Activated naive CD4-positive, alpha-beta T cell treated with anti-CD3 and anti-CD28 coated beads, Interleukin-2, amount 50 U/mL, for 72 hours (primary cell): ENCODE results near the gene KRTAP25-1. TPM values are rescaled to one million over a fixed set of nuclear protein-coding genes. Genes with fewer than 3 reads are reported as not detected.

ENCODE experiments used
- ATAC-seq, 2 donors: fragments of 150-1000 bp; cut with Tn5 transposase; 2 replicates each; pipeline ENCODE4 v1.10.0; 2021; ENCODE audit warnings: mild to moderate bottlenecking in 2 of 2, moderate library complexity in 2 of 2
- DNase-seq, 2 donors: peaks; one replicate each; pipeline ENCODE4 v3.0.0; 2021 to 2022; ENCODE audit warnings: low spot score in 2 of 2
- H3K27ac Mint-ChIP-seq, 2 donors: one replicate each; pipeline ENCODE4 v1.8.0; 2022; ENCODE audit warnings: mild to moderate bottlenecking in 2 of 2, mixed read lengths in 2 of 2
- H3K36me3 Mint-ChIP-seq, 2 donors: one replicate each; pipeline ENCODE4 v1.8.0; 2022; ENCODE audit warnings: mixed read lengths in 2 of 2
- H3K9me3 Mint-ChIP-seq, 2 donors: one replicate each; pipeline ENCODE4 v1.8.0; 2022; ENCODE audit warnings: mixed read lengths in 2 of 2
- total RNA-seq, 2 donors: library from RNA; stranded (reverse); gene quantifications; one replicate each; pipeline ENCODE4 v1.2.3, GENCODE V29; 2022

Gene KRTAP25-1
- total RNA-seq, 2 donors from 2014 or later = not detected

DNA sequence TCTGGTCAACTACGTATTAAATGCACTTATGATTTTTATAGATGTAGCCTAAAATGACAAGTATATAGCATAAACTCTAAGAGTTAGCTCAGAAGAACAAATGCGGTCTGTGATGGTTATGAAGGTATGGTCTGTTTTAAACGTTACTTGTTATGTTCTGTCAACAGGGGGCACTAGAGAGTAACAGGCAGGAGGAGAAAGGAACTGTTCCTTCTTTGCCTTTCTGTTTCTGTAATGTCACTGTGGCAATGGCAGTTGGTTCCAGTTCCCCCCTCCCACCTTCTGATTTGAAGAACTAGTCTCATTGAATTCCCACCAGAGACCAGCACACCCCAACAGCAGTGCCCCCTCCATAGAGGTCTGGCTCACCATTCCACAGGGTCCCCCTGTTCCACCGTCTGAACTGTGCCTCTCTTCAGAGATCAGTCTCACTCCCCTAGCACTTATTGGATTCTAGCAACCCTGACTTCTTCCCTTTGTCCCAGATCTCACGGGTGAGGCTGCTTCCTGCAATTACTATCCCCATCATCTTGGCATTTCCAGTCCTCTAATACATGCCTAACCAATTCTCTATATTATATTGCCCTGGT is 20.6 kb downstream of the KRTAP25-1 start:
- Mint-ChIP-seq H3K9me3 (peaks cover 3% of the 10 kb centered on the region in 2 donors), H3K27ac (no peak overlapping the region), H3K36me3 (no peaks in the 10 kb centered on the region)
- DNase-seq (no peak), ATAC-seq (no peak)

DNA sequence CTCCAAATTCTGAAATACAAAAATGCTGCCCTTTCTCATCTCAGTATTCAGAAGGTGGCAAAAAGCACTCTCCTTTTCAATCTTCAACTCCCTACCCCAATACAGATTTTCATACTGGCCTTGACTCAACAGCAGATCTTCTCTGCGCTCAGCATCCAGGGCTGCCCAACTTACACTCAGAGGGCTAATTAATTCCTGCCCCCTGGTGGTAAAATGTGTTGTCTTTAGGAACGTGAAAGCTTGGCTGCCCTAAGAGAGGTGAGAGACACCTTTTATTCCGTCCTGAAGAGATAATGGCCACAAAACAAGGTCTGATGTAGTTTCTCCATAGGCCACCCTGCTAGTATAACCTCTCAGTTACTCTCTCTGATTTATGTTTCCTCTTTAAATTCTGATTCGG is 31.5 kb downstream of the KRTAP25-1 start:
- no peak for ATAC-seq
- H3K9me3 Mint-ChIP-seq = no peaks in the 10 kb centered on the region
- no peaks in the 10 kb centered on the region for H3K36me3 Mint-ChIP-seq
- H3K27ac Mint-ChIP-seq = no peak overlapping the region
- no peak for DNase-seq

DNA sequence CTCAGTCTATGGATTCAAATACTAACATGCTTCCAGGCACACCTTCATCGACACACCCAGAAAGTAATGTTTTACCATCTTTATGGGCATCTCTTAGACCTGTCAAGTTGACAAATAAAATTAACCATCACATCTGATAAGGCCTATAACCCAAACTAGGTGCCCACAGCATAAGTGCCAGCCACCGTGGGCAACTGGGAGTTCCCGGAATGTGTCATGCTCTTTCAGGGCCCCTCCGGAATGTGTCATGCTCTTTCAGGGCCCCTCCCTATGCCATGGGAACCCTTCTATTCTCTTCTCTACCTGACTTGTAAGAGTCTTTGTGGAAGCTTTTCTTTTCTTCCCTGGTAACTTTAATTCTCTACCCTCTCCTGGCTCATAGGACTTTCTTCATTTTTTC is 33.2 kb downstream of the KRTAP25-1 start:
- H3K36me3 Mint-ChIP-seq = no peaks in the 10 kb centered on the region
- H3K9me3 Mint-ChIP-seq = no peaks in the 10 kb centered on the region
- no peak for ATAC-seq
- H3K27ac Mint-ChIP-seq = no peak overlapping the region
- no peak for DNase-seq

DNA sequence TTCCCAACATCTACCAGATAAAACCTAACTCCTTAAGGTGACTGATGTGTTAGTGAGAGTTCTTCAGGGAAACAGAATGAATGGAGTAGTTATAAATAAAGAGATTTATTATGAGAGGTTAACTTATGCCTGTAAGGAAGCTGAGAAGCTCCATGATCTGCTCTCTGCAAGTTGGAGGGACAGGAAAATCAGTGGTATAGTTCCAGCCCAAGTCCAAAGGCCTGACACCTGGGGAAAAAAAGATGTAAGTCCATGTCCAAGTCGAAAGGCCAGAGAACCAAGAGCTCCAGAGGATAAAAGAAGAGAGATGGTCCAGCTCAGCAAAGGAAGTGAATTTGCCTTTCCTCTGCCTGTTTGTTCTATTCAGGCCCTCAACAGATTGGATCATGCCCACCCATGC is 33.6 kb downstream of the KRTAP25-1 start:
- H3K27ac Mint-ChIP-seq = no peak overlapping the region
- ATAC-seq = no peak
- no peaks in the 10 kb centered on the region for H3K36me3 Mint-ChIP-seq
- DNase-seq = no peak
- no peaks in the 10 kb centered on the region for H3K9me3 Mint-ChIP-seq

DNA sequence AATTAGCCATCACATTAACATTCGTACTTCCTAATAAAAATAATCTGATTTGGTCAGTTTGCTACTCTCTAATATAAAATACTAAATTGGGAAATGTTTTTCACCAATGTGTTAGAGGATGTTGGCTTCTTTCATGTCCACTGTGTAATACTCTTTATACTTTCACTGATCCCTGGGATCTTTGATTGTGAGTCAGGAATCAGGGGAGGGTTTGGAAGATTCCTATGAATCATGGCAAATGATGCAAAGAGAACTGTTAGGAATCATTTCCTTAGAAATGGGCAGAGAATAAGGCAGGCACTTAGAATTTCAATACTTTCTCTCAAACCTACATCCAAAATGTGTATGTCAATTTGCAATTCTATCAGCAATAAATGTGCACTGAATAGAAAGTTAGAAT is 37.5 kb downstream of the KRTAP25-1 start:
- Mint-ChIP-seq H3K27ac (no peak overlapping the region), H3K36me3 (no peaks in the 10 kb centered on the region), H3K9me3 (no peaks in the 10 kb centered on the region)
- ATAC-seq = no peak
- no peak for DNase-seq

DNA sequence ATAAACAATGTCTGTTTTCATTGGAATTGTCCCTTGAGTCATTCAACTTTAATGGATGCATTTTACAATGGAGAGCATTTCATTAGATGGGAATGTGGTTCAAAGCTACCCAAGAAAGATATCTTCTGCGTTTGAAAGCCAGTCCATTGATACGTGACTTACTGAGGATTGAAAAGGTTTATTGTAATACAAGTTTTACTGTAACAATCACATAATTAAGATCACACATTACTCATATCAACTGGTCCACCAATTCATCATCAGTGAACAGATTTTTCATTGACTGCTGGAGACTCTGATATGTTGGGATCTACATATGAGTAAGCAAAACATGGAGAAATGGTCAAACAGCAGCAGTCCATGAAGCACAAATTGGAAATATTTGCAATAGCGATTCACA is 39.4 kb downstream of the KRTAP25-1 start:
- no peaks in the 10 kb centered on the region for H3K36me3 Mint-ChIP-seq
- ATAC-seq (no peak), DNase-seq (no peak)
- no peak overlapping the region for H3K27ac Mint-ChIP-seq
- H3K9me3 Mint-ChIP-seq = no peaks in the 10 kb centered on the region

DNA sequence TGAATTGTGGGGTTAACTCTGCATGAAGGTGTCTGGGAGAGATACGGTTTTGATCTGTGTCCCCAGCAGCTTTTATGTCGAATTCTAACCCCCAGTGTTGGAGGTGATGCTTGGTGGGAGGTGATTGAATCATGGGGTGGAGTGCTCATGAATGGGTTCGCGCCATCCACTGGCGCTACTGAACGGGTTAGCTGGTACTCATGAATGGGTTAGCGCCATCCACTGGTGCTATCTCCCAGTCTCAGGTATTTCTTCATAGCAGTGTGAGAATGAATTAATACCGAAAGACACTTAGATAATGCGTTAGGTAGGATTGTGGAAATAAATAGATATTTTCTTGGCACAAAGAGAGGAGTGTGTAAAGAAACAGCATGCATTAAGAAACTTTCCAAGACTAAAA is 40.5 kb downstream of the KRTAP25-1 start:
- Mint-ChIP-seq H3K36me3 (no peaks in the 10 kb centered on the region), H3K9me3 (no peaks in the 10 kb centered on the region), H3K27ac (no peak overlapping the region)
- no peak for ATAC-seq
- DNase-seq = no peak

DNA sequence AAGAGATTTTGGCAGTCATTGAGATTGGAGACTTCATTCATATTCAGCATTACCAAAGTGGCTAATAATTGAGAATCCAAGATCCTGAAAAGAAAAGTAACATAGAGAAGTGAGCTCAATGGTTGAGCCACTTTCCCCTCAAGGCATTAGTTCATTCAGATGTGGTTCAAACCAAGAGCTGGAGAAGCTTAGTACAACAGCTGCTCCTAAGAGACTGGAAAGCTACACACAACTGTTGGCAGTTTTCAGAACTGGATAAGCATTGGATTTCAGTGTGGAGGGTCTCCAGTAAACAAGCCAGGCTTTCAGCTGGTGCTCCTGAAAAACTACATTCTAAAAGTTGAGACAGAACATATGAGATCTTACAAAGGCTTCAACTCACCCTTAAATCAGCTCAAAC is 44.3 kb downstream of the KRTAP25-1 start:
- H3K27ac Mint-ChIP-seq = no peak overlapping the region
- H3K36me3 Mint-ChIP-seq = no peaks in the 10 kb centered on the region
- no peak for DNase-seq
- ATAC-seq = no peak
- no peaks in the 10 kb centered on the region for H3K9me3 Mint-ChIP-seq

DNA sequence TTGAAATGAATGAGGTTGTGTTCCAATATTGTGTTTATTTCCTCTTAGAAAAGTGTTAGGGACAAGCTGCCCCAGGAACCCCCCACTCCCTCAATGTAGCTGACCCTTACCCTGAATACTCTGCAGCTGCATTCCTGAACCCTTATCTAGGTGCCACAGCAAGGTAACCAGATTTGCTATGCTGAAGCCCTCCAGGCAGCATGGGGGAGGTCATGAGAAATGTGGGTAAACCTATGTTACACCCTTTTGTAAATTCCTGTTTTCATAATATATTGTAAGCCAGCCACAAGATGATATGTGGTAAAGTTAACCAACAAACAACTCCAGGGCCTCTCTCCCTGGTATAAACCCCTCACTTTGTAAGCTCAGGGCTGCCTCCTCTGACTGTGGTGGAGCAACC is 45.6 kb downstream of the KRTAP25-1 start:
- ATAC-seq (no peak), DNase-seq (no peak)
- Mint-ChIP-seq H3K27ac (no peak overlapping the region), H3K9me3 (no peaks in the 10 kb centered on the region), H3K36me3 (no peaks in the 10 kb centered on the region)

DNA sequence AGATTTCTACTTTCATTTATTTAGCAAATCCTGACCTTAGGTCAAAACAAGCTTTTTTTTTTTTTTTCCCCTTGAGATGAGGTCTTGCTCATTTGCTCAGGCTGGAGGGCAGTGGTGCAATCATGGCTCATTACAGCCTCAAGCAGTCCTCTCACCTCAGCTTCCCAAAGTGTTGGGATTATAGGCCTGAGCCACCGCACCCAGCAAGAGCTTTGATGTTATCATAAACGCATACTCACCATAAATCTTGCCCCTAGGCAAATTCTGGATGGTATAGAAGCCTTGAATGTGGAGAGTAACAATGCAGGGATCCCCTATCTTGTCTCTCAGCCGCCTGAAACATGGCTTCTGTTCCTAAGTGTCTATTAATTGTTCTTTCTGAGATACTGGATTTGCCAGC is 48.7 kb downstream of the KRTAP25-1 start:
- no peaks in the 10 kb centered on the region for H3K36me3 Mint-ChIP-seq
- no peak for ATAC-seq
- H3K27ac Mint-ChIP-seq = no peak overlapping the region
- H3K9me3 Mint-ChIP-seq = no peaks in the 10 kb centered on the region
- no peak for DNase-seq

Other genes with a start within 250 kb of the KRTAP25-1 start
- gene CLDN17, start 122.7 kb downstream of the KRTAP25-1 start, total RNA-seq = not detected
- gene CLDN8, start 73.4 kb downstream of the KRTAP25-1 start, total RNA-seq = not detected
- gene KRTAP24-1, start 6.6 kb downstream of the KRTAP25-1 start, total RNA-seq = not detected
- gene KRTAP26-1, start 30.8 kb upstream of the KRTAP25-1 start, total RNA-seq = not detected
- not detected for gene KRTAP27-1, start 48.2 kb upstream of the KRTAP25-1 start, total RNA-seq
- not detected for gene KRTAP23-1, start 59.1 kb upstream of the KRTAP25-1 start, total RNA-seq
- not detected for gene KRTAP13-2, start 82.8 kb upstream of the KRTAP25-1 start, total RNA-seq
- gene KRTAP13-1, start 106.5 kb upstream of the KRTAP25-1 start, total RNA-seq = not detected
- not detected for gene KRTAP13-3, start 136.4 kb upstream of the KRTAP25-1 start, total RNA-seq
- not detected for gene KRTAP13-4, start 140.7 kb upstream of the KRTAP25-1 start, total RNA-seq
- gene KRTAP15-1, start 150.8 kb upstream of the KRTAP25-1 start, total RNA-seq = not detected
- gene KRTAP19-1, start 190.9 kb upstream of the KRTAP25-1 start, total RNA-seq = not detected
- not detected for gene KRTAP19-2, start 197.9 kb upstream of the KRTAP25-1 start, total RNA-seq
- gene KRTAP19-3, start 202.5 kb upstream of the KRTAP25-1 start, total RNA-seq = not detected
- not detected for gene KRTAP19-4, start 207.7 kb upstream of the KRTAP25-1 start, total RNA-seq
- gene KRTAP19-5, start 212.6 kb upstream of the KRTAP25-1 start, total RNA-seq = not detected